Activated T-cell treated with anti-CD3 and anti-CD28 coated beads, Interleukin-2, amount 50 U/mL, for 48 hours (primary cell): ENCODE data around the gene RPA1.
A peak's percentile ranks its signal among the peaks of the same experiment; 100 is the strongest.
"Not testable (repeated sequence)": the region's sequence is repeated elsewhere in the genome, so short reads cannot be mapped to it uniquely, and the experiment has no call there.

ENCODE experiments used
- DNase-seq, 2 experiments: peaks; one replicate each; pipeline ENCODE4 v3.0.0-alpha.2; 2020

RPA1 gene

GRCh38 chr17:1829592-1830257, at the start of gene RPA1, which contains the start of gene SMYD4:
Gene RPA1, plus strand, starts transcription at chr17:1830005. Its CDS starts 89 bp downstream, at chr17:1830094.
Gene SMYD4, minus strand, starts transcription at chr17:1829902. Its CDS starts 1,908 bp downstream, at chr17:1827994.
- DNase-seq, result peak; percentile 90 to 94

- DNase-seq, result no peak
Measured at GRCh38 chr17:1782171-1782567, 47.6 kb upstream of the RPA1 start.

- no peak for DNase-seq
Measured at GRCh38 chr17:1783271-1783670, 46.5 kb upstream of the RPA1 start.

GRCh38 chr17:1783834-1784611, 45.8 kb upstream of the RPA1 start:
- no peak for DNase-seq

DNA sequence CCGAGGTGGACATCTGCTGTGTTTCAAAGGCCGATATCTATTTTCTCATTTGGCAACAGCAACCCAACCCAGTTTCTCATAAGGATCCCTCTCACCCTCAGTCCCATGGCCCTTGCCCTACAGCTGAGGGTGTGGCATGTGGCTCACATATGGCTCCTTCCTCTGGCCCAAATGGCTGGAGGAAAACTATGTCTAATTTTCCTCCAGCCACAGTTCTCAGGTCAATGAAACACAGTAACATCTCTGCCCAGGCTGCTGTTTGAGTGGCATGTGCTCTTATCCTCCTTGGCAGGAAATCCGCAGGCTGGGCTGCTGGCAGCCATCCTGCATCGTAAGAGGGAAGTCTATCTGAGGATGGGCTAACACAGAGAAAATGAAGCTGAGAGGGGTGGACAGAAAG, 43.9 kb upstream of the RPA1 start:
- DNase-seq, result no peak

DNA sequence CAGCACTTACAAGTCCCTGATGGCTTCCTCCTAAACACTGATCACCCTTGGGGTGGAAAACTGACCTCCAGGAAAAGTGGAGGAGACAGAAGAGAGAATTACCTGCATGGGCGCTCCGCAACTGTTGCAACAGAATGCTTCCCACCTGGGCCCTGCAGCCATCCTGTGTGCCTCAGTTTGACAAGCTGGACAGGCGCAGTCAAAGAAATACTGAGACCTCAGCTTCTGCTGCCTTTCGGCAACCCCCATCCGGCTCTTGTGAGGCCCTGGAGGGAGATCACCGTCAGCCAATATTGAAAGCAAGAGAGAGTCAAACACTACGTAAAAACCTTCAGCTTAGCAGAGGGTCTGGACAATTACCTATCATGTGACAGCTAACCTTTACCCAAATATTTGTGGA, 43.1 kb upstream of the RPA1 start:
- no peak for DNase-seq

DNA sequence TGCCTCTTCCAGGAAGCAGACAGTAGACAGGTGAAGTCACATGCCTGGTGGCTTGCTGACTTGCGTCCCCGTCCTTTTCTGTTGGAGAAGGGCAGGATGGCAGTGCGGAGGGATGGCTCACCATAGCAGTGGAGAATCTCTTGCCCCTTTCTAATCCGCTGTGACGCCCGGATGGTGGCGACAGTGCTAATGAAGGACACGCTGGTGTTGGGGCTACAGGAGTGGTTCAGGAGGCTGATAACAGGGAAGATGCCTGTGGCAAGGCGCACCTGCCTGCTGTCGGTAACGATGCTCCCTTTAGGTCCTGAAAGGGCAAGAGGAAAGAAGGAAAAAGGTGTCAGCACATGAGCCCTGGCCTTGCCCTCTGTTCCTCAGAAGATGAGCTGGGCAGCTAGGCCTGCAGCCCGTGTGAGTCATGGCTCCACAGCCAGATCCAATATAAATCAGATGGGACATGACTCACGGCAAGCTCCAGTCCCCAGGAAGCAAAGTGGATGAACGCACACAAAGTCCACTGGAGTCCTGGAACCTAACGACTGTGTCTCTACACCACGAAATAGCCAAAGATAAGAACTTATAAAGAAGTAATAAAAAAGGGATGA, 42.4 kb upstream of the RPA1 start:
- no peak for DNase-seq

- no peak for DNase-seq
Measured at GRCh38 chr17:1789936-1790335, 39.9 kb upstream of the RPA1 start.

GRCh38 chr17:1792495-1793446, 37.0 kb upstream of the RPA1 start:
- DNase-seq, result no peak

DNA sequence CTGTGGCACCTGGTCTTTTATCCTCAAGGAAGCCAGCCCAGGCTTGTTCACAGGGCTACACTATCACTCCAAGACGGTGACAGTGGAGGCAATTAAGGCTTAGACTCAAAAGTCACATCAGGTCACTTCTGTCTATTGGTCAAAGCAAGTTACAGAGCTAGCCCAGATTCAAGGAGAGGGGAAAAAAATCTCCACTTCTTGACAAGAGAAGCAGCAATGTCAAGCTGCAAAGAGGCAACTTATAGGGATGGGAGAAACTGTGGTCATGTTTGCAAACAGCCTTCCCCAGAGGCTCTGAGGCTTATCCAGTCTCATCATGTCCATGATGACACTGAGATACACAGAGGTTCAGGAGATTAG, 36.4 kb upstream of the RPA1 start:
- DNase-seq, result no peak

DNA sequence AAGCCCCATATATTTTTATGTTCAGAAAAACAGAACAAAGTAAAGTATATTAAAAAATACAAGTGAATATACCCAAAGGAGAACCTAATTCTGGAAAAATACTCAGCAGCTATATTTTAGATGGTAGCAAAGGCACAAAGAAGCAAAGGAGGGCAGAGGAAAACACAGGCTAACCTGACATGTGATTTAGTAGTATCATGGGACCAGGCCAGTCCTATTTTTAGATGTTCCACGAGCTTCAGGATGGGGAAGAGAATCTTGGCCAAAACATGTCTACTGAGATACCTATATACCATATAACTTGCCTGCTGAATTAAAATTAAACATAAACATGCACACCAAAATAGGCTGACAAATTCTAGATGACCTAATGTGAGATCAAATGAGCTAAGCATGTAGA, 33.0 kb upstream of the RPA1 start:
- no peak for DNase-seq

GRCh38 chr17:1797323-1797722, 32.5 kb upstream of the RPA1 start:
- no peak for DNase-seq

DNA sequence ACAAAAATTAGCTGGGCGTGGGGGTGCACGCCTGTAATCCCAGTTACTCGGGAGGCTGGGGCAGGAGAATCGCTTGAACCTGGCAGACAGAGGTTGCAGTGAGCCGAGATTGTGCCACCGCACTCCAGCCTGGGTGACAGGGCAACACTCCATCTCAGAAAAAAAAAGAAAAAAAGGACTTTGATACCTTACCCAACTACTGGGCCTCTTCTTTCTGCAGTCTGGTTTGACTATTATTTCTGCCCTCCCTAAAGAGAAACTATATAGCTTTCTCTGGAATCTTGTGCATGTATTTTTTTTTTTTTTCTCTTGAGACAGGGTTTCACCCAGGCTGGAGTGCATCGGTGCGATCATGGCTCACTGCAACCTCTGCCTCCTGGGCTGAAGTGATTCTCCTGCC, 32.0 kb upstream of the RPA1 start:
- not testable (repeated sequence) for DNase-seq

DNA sequence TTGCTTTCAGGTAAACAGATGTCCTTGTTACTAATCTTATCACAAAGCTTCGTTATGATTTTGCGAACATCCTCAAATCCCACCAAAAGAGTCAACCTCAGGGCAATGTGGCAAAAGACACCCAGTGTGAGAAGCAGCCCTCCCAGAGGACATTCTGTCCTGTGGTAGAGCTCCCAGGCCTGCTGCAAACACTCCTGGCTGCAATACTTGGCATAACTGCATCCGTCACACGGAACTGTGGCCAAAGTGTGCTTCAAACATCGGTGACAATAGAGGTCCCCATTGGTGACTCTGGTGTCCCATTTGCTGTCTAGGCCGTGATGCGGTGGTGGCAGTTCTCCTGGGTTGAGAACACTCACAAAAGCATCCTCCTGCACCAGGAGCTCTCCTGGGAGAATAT, 29.6 kb upstream of the RPA1 start:
- DNase-seq, result no peak

DNA sequence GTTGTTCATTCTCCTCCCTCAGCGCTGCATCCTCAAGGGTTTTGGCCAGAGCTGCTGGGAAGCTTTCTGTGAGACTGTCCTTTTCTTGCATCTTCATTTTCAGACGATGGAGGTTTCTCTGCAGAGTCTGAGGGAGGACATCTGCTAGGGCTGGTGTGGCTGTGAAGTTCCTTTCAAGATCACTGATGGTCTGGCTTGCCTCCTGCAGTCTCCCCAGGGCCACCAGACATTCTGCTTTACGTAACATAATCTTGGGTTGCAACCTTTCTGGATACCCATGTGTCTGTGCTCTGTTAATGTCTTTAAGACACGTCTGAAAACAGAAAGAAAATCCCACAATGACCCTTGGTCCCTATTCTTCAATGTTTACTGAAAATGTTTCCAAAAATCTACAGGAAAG, 29.1 kb upstream of the RPA1 start:
- no peak for DNase-seq

DNA sequence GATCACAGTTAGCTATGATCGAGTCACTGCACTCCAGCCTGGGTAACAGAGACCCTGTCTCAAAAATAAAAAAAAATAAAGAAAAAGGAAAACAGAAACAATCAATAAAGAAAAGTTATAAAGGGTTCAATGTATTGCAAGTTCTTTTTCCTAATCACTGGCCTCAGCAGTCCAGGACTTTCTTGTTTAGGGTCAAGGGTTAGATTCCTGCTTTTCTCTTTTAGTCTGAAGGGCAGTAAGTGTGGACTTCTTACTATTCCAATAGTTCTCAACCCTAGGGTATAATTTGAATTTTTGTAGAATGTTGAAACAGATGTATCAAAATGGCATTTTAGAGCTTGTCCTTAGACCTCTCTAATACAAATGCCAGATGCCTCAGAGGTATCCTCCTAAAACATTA, 27.4 kb upstream of the RPA1 start:
- no peak for DNase-seq

DNA sequence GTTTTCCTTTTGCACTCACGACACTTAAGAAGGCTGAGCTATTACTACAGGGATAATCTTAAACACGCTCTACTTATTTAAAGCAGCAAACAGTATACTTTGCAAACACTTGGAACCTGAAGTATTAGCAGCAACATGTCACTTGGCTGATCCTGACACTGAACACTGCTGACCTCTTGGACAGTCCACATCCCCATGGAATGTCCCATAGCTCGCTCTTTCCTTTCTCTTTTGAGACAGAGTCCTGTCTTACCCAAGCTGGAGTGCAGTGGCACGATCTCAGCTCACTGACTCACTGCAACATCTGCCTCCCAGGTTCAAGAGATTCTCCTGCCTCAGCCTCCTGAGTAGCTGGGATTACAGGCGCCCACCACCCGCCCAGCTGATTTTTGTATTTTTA, 26.5 kb upstream of the RPA1 start:
- DNase-seq, result no peak

- no peak for DNase-seq
Measured at GRCh38 chr17:1807890-1808289, 21.9 kb upstream of the RPA1 start.

- DNase-seq, result no peak
Measured at GRCh38 chr17:1808644-1809043, 21.2 kb upstream of the RPA1 start.

DNA sequence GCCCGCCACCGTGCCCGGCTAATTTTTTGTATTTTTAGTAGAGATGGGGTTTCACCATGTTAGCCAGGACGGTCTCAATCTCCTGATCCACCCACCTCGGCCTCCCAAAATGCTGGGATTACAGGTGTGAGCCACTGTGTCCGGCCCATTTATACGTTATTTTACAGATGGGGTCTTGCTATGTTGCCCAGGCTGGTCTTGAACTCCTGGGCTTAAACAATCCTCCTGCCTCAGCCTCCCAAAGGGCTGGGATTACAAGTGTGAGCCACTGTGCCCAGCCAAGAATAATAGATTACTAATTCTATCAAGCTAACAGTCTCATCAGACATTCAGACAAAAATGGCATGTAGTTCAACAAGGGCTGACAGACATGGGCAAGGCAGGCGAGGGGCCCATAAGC, 20.0 kb upstream of the RPA1 start:
- not testable (repeated sequence) for DNase-seq

- no peak for DNase-seq
Measured at GRCh38 chr17:1810450-1811103, 19.2 kb upstream of the RPA1 start.

- no peak for DNase-seq
Measured at GRCh38 chr17:1813088-1813487, 16.7 kb upstream of the RPA1 start.
